ENCODE measurements around the gene RYR2. TPM values are rescaled to one million over a fixed set of nuclear protein-coding genes. Genes with fewer than 3 reads are reported as not detected.

Gene RYR2
- total RNA-seq, 1 experiment from 2014 or later = 0.03 TPM

DNA sequence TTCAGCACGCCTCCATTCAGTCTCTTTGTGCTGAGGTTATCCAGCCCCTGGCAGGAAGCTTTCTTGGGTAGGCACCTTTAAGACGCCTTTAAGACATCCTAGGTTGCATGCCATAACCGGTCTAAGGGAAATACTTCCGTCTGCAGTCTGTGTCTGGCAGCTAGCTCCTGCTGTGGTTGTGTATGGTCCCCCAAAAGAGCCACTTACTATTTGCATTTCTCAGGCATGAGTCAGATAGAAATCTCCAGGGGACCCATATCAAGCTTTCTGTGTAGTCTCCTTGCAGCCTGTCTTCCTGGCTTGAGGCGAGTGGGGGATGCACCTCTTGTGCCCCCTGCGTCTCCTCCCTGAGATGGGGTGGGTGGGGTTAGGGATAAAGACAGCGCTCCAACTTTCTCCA is 10.0 kb upstream of the RYR2 start:
- BruUV-seq (replicated peaks) = no TSS peak
- in situ Hi-C loops (cut with HindIII; ENCODE audit: low pct_unique_long_range_greater_than_20kb, low sequenced_read_pairs) (no loop called here), intact Hi-C loops (cut with micrococcal nuclease; ENCODE audit: unreplicated experiment) (no loop called here)
- Histone ChIP-seq H3K9me3 (ENCODE audit: control insufficient read depth, insufficient read depth, low read depth, low read length) (no peaks in the 10 kb centered on the region), H3K27ac (ENCODE audit: low read length) (no peak overlapping the region), H3K4me1 (ENCODE audit: control insufficient read depth, insufficient read depth, low read length) (peaks cover 11% of the 10 kb centered on the region), H3K4me3 (ENCODE audit: low read depth in 2 of 2, low read length in 2 of 2) (no peak overlapping the region), H3K27me3 (ENCODE audit: control insufficient read depth, insufficient read depth, low read length) (no peaks in the 10 kb centered on the region), H3K36me3 (ENCODE audit: control insufficient read depth, insufficient read depth, low read length) (no peaks in the 10 kb centered on the region)
- TF ChIP-seq TCF7L2 (IDR thresholded peaks at IDR 0.05; ENCODE audit: low read depth, low read length) (no peak), POLR2AphosphoS5 (IDR thresholded peaks at IDR 0.05; ENCODE audit: low read depth, low read length) (no peak), SIN3A (IDR thresholded peaks at IDR 0.05; ENCODE audit: borderline replicate concordance, insufficient read depth, low read depth, low read length) (no peak)
- TF ChIP-seq, protein P1, sequence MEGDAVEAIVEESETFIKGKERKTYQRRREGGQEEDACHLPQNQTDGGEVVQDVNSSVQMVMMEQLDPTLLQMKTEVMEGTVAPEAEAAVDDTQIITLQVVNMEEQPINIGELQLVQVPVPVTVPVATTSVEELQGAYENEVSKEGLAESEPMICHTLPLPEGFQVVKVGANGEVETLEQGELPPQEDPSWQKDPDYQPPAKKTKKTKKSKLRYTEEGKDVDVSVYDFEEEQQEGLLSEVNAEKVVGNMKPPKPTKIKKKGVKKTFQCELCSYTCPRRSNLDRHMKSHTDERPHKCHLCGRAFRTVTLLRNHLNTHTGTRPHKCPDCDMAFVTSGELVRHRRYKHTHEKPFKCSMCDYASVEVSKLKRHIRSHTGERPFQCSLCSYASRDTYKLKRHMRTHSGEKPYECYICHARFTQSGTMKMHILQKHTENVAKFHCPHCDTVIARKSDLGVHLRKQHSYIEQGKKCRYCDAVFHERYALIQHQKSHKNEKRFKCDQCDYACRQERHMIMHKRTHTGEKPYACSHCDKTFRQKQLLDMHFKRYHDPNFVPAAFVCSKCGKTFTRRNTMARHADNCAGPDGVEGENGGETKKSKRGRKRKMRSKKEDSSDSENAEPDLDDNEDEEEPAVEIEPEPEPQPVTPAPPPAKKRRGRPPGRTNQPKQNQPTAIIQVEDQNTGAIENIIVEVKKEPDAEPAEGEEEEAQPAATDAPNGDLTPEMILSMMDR (IDR thresholded peaks at IDR 0.05) = no peak
- TF ChIP-seq, protein P2, sequence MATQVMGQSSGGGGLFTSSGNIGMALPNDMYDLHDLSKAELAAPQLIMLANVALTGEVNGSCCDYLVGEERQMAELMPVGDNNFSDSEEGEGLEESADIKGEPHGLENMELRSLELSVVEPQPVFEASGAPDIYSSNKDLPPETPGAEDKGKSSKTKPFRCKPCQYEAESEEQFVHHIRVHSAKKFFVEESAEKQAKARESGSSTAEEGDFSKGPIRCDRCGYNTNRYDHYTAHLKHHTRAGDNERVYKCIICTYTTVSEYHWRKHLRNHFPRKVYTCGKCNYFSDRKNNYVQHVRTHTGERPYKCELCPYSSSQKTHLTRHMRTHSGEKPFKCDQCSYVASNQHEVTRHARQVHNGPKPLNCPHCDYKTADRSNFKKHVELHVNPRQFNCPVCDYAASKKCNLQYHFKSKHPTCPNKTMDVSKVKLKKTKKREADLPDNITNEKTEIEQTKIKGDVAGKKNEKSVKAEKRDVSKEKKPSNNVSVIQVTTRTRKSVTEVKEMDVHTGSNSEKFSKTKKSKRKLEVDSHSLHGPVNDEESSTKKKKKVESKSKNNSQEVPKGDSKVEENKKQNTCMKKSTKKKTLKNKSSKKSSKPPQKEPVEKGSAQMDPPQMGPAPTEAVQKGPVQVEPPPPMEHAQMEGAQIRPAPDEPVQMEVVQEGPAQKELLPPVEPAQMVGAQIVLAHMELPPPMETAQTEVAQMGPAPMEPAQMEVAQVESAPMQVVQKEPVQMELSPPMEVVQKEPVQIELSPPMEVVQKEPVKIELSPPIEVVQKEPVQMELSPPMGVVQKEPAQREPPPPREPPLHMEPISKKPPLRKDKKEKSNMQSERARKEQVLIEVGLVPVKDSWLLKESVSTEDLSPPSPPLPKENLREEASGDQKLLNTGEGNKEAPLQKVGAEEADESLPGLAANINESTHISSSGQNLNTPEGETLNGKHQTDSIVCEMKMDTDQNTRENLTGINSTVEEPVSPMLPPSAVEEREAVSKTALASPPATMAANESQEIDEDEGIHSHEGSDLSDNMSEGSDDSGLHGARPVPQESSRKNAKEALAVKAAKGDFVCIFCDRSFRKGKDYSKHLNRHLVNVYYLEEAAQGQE (IDR thresholded peaks at IDR 0.05; ENCODE audit: insufficient read depth in 1 of 2, low read depth in 2 of 2, low read length in 1 of 2) = no peak
- ChIA-PET CTCF (no interaction called here), POLR2A (interaction anchor here (0.6 kb wide), 1 partner anchor 267 kb away, joined by 11 read pairs; no protein-coding TSS in a partner anchor)
- peak; percentile 89 for ATAC-seq
- no peak for DNase-seq (ENCODE audit: low read depth, low spot score)

DNA sequence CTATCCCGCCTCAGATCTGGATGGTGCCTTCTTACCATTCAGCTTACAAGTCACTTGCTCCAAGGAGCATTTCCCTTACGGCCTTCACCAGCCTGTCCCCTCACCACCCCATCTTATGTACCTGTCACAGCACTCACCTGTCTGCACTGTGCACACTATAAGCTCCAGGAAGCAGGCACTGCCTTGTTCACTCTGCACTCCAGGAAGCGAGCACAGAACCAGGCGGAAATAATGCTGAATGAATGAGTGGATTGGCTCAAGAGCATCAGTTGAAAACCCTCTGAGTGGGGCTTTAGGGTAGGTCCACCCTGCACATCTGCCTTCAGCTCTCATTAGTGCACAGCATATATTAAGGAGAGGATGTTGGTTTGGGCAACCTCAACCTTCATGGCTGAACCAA is 8.9 kb upstream of the RYR2 start:
- ChIA-PET CTCF (no interaction called here), POLR2A (no interaction called here)
- no peak for TF ChIP-seq SIN3A (IDR thresholded peaks at IDR 0.05; ENCODE audit: borderline replicate concordance, insufficient read depth, low read depth, low read length)
- TF ChIP-seq, protein P2 (IDR thresholded peaks at IDR 0.05; ENCODE audit: insufficient read depth in 1 of 2, low read depth in 2 of 2, low read length in 1 of 2) = no peak
- no peak for TF ChIP-seq TCF7L2 (IDR thresholded peaks at IDR 0.05; ENCODE audit: low read depth, low read length)
- TF ChIP-seq POLR2AphosphoS5 (IDR thresholded peaks at IDR 0.05; ENCODE audit: low read depth, low read length) = no peak
- TF ChIP-seq, protein P1 (IDR thresholded peaks at IDR 0.05) = no peak
- no peak overlapping the region for H3K27ac ChIP-seq (ENCODE audit: low read length)
- intact Hi-C loops (cut with micrococcal nuclease; ENCODE audit: unreplicated experiment) (no loop called here), in situ Hi-C loops (cut with HindIII; ENCODE audit: low pct_unique_long_range_greater_than_20kb, low sequenced_read_pairs) (no loop called here)
- H3K36me3 ChIP-seq (ENCODE audit: control insufficient read depth, insufficient read depth, low read length) = no peaks in the 10 kb centered on the region
- no peak overlapping the region for H3K4me3 ChIP-seq (ENCODE audit: low read depth in 2 of 2, low read length in 2 of 2)
- H3K4me1 ChIP-seq (ENCODE audit: control insufficient read depth, insufficient read depth, low read length) = peaks cover 11% of the 10 kb centered on the region
- BruUV-seq (replicated peaks) = no TSS peak
- DNase-seq (ENCODE audit: low read depth, low spot score) (no peak), ATAC-seq (no peak)
- no peaks in the 10 kb centered on the region for H3K27me3 ChIP-seq (ENCODE audit: control insufficient read depth, insufficient read depth, low read length)
- no peaks in the 10 kb centered on the region for H3K9me3 ChIP-seq (ENCODE audit: control insufficient read depth, insufficient read depth, low read depth, low read length)

Data from Panc1 (cell line).